Measurements from ENCODE around the gene ASXL1.
A peak's percentile ranks its signal among the peaks of the same experiment; 100 is the strongest.

The ASXL1 gene

DNA sequence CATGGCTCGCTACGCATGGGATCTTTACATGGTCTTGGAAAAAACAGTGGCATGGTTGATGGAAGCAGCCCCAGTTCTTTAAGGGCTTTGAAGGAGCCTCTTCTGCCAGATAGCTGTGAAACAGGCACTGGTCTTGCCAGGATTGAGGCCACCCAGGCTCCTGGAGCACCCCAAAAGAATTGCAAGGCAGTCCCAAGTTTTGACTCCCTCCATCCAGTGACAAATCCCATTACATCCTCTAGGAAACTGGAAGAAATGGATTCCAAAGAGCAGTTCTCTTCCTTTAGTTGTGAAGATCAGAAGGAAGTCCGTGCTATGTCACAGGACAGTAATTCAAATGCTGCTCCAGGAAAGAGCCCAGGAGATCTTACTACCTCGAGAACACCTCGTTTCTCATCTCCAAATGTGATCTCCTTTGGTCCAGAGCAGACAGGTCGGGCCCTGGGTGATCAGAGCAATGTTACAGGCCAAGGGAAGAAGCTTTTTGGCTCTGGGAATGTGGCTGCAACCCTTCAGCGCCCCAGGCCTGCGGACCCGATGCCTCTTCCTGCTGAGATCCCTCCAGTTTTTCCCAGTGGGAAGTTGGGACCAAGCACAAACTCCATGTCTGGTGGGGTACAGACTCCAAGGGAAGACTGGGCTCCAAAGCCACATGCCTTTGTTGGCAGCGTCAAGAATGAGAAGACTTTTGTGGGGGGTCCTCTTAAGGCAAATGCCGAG is 78.2 kb downstream of the ASXL1 start:
- H3K9ac ChIP-seq (ENCODE audit: low read length): no peak overlapping the region
- H3K4me3 ChIP-seq (ENCODE audit: low read length): no peak overlapping the region
- H3K36me3 ChIP-seq (ENCODE audit: control insufficient read depth, insufficient read depth, low read length, severe bottlenecking): peaks cover 73% of the 10 kb centered on the region
- peaks cover 14% of the 10 kb centered on the region for H3K4me1 ChIP-seq (ENCODE audit: control insufficient read depth, insufficient read depth, low read length)
- no peak for DNase-seq (ENCODE audit: low read depth)
- no peaks in the 10 kb centered on the region for H3K9me3 ChIP-seq (ENCODE audit: control insufficient read depth, low read length)
- H3K27me3 ChIP-seq (replicated peaks; ENCODE audit: control insufficient read depth, insufficient read depth, low read length): no peaks in the 10 kb centered on the region

DNA sequence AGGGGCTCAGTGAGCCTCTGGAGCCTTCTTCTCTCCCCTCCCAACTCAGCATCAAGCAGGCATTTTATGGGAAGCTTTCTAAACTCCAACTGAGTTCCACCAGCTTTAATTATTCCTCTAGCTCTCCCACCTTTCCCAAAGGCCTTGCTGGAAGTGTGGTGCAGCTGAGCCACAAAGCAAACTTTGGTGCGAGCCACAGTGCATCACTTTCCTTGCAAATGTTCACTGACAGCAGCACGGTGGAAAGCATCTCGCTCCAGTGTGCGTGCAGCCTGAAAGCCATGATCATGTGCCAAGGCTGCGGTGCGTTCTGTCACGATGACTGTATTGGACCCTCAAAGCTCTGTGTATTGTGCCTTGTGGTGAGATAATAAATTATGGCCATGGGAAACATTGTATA is 78.8 kb downstream of the ASXL1 start:
- H3K27me3 ChIP-seq (replicated peaks; ENCODE audit: control insufficient read depth, insufficient read depth, low read length): no peaks in the 10 kb centered on the region
- peaks cover 66% of the 10 kb centered on the region for H3K36me3 ChIP-seq (ENCODE audit: control insufficient read depth, insufficient read depth, low read length, severe bottlenecking)
- no peak overlapping the region for H3K4me3 ChIP-seq (ENCODE audit: low read length)
- no peak for DNase-seq (ENCODE audit: low read depth)
- peaks cover 14% of the 10 kb centered on the region for H3K4me1 ChIP-seq (ENCODE audit: control insufficient read depth, insufficient read depth, low read length)
- H3K9me3 ChIP-seq (ENCODE audit: control insufficient read depth, low read length): no peaks in the 10 kb centered on the region
- H3K9ac ChIP-seq (ENCODE audit: low read length): no peak overlapping the region

DNA sequence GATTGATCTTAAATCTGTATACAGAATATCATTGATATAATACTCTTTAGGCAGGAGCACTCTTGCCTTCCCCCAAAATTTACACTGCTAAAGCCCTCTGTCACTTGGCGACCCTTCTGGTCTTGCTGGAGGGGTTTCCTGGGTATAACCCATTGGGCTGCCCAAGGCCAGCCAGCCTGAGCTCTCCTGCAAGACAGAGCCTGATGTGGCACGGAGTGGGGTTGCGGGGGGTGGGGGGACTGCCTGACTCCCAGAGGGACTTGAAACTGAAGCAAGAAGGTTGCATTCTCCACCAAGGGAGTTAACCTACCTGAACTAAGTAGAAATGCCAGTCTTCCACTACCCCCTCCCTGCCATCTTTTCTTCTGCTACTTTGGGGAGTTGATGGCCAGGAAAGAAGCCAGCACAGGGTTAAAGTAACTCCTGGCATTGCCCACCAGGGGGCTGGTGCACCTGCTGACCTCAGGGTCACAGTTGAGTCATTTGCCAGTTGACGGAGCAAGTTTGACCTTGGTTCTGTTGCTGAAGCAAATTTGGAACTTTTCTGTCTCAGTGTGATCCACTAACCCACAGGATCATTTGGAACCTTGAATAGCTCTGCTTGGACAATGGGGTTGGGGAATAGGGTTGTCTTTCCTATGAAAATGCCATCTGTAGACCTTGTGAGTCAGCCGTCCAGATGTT is 79.4 kb downstream of the ASXL1 start:
- no peak for DNase-seq (ENCODE audit: low read depth)
- H3K27me3 ChIP-seq (replicated peaks; ENCODE audit: control insufficient read depth, insufficient read depth, low read length): no peaks in the 10 kb centered on the region
- H3K9me3 ChIP-seq (ENCODE audit: control insufficient read depth, low read length): no peaks in the 10 kb centered on the region
- H3K36me3 ChIP-seq (ENCODE audit: control insufficient read depth, insufficient read depth, low read length, severe bottlenecking): peaks cover 60% of the 10 kb centered on the region
- peaks cover 16% of the 10 kb centered on the region for H3K4me1 ChIP-seq (ENCODE audit: control insufficient read depth, insufficient read depth, low read length)
- H3K9ac ChIP-seq (ENCODE audit: low read length): no peak overlapping the region
- H3K4me3 ChIP-seq (ENCODE audit: low read length): no peak overlapping the region

GRCh38 chr20:32438331-32438858 is 80.3 kb downstream of the ASXL1 start:
- no peak overlapping the region for H3K9ac ChIP-seq (ENCODE audit: low read length)
- peaks cover 24% of the 10 kb centered on the region for H3K4me1 ChIP-seq (ENCODE audit: control insufficient read depth, insufficient read depth, low read length)
- H3K9me3 ChIP-seq (ENCODE audit: control insufficient read depth, low read length): no peaks in the 10 kb centered on the region
- H3K36me3 ChIP-seq (ENCODE audit: control insufficient read depth, insufficient read depth, low read length, severe bottlenecking): peaks cover 57% of the 10 kb centered on the region
- DNase-seq (ENCODE audit: low read depth): no peak
- no peak overlapping the region for H3K4me3 ChIP-seq (ENCODE audit: low read length)
- no peaks in the 10 kb centered on the region for H3K27me3 ChIP-seq (replicated peaks; ENCODE audit: control insufficient read depth, insufficient read depth, low read length)

GRCh38 chr20:32439132-32439829 is 81.2 kb downstream of the ASXL1 start:
- no peaks in the 10 kb centered on the region for H3K27me3 ChIP-seq (replicated peaks; ENCODE audit: control insufficient read depth, insufficient read depth, low read length)
- peaks cover 28% of the 10 kb centered on the region for H3K4me1 ChIP-seq (ENCODE audit: control insufficient read depth, insufficient read depth, low read length)
- no peak for DNase-seq (ENCODE audit: low read depth)
- H3K9me3 ChIP-seq (ENCODE audit: control insufficient read depth, low read length): no peaks in the 10 kb centered on the region
- H3K9ac ChIP-seq (ENCODE audit: low read length): no peak overlapping the region
- peaks cover 55% of the 10 kb centered on the region for H3K36me3 ChIP-seq (ENCODE audit: control insufficient read depth, insufficient read depth, low read length, severe bottlenecking)
- peak overlapping the region; percentile 20 for H3K4me3 ChIP-seq (ENCODE audit: low read length)

GRCh38 chr20:32440069-32440757 is 82.1 kb downstream of the ASXL1 start:
- H3K36me3 ChIP-seq (ENCODE audit: control insufficient read depth, insufficient read depth, low read length, severe bottlenecking): peaks cover 54% of the 10 kb centered on the region
- no peaks in the 10 kb centered on the region for H3K9me3 ChIP-seq (ENCODE audit: control insufficient read depth, low read length)
- H3K4me1 ChIP-seq (ENCODE audit: control insufficient read depth, insufficient read depth, low read length): peaks cover 30% of the 10 kb centered on the region
- no peak overlapping the region for H3K9ac ChIP-seq (ENCODE audit: low read length)
- DNase-seq (ENCODE audit: low read depth): no peak
- H3K27me3 ChIP-seq (replicated peaks; ENCODE audit: control insufficient read depth, insufficient read depth, low read length): no peaks in the 10 kb centered on the region
- H3K4me3 ChIP-seq (ENCODE audit: low read length): no peak overlapping the region

GRCh38 chr20:32440758-32441078 is 82.6 kb downstream of the ASXL1 start:
- H3K4me1 ChIP-seq (ENCODE audit: control insufficient read depth, insufficient read depth, low read length): peaks cover 34% of the 10 kb centered on the region
- H3K36me3 ChIP-seq (ENCODE audit: control insufficient read depth, insufficient read depth, low read length, severe bottlenecking): peaks cover 50% of the 10 kb centered on the region
- no peaks in the 10 kb centered on the region for H3K27me3 ChIP-seq (replicated peaks; ENCODE audit: control insufficient read depth, insufficient read depth, low read length)
- H3K9me3 ChIP-seq (ENCODE audit: control insufficient read depth, low read length): no peaks in the 10 kb centered on the region
- no peak for DNase-seq (ENCODE audit: low read depth)
- H3K4me3 ChIP-seq (ENCODE audit: low read length): no peak overlapping the region
- H3K9ac ChIP-seq (ENCODE audit: low read length): no peak overlapping the region

DNA sequence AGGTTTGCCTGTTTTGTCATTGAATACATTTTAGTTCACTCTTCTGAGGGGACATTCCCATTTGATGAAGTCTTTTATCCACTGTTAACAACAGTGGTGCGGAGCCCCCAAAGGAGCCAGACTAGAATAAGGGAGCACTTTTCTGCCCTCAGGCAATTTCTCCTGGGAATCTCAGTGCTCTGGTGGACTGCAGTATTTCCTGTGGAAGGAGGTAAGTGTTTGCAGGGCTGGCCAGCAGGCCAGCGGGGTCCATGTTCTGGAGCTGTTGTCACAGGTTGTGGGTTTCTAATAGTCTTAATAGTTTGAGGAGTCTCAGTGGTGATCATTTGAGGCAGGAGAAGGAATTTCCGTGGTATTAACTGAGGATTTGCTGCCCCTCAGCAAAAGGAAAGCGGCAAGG is 83.5 kb downstream of the ASXL1 start:
- Histone ChIP-seq H3K27me3 (replicated peaks; ENCODE audit: control insufficient read depth, insufficient read depth, low read length) (no peaks in the 10 kb centered on the region), H3K9ac (ENCODE audit: low read length) (no peak overlapping the region), H3K4me1 (ENCODE audit: control insufficient read depth, insufficient read depth, low read length) (peaks cover 40% of the 10 kb centered on the region), H3K36me3 (ENCODE audit: control insufficient read depth, insufficient read depth, low read length, severe bottlenecking) (peaks cover 45% of the 10 kb centered on the region), H3K4me3 (ENCODE audit: low read length) (no peak overlapping the region), H3K9me3 (ENCODE audit: control insufficient read depth, low read length) (no peaks in the 10 kb centered on the region)
- no peak for DNase-seq (ENCODE audit: low read depth)

DNA sequence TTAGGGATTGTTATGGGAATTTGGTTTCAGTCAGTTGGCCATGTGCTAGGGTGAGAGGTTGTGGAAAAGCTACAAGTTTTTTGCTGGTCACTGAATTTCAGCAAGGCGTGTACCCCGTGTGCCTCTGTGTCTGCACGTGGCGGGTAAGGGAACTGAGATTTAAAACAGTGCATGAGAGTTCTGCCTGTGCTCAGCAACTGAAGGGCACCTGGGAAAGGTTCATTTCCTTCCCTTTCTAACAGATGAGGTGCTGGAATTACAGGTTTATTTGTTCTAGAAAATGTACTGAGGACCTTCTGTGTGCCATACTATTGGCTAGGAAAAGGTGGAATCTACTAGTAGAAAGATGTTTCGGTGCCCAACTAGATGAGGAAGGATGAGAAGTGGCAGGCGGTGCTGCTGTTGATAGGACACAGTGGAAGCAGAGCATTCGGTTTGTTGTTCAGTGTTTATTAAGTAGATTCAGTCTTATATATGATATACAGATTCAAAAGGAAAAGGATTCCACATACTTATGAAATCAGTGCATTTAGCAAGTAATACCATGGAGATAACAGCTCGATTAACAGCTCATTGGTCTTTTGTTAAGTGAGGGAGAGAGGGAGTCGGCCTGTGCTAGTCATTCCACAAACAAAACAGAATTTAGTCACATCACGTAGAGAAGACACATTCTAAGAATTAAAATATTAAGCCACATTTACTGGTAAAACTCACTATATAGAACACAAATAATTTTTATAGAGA is 84.7 kb downstream of the ASXL1 start:
- peaks cover 37% of the 10 kb centered on the region for H3K36me3 ChIP-seq (ENCODE audit: control insufficient read depth, insufficient read depth, low read length, severe bottlenecking)
- H3K27me3 ChIP-seq (replicated peaks; ENCODE audit: control insufficient read depth, insufficient read depth, low read length): no peaks in the 10 kb centered on the region
- no peak overlapping the region for H3K4me3 ChIP-seq (ENCODE audit: low read length)
- H3K9me3 ChIP-seq (ENCODE audit: control insufficient read depth, low read length): no peaks in the 10 kb centered on the region
- H3K9ac ChIP-seq (ENCODE audit: low read length): no peak overlapping the region
- no peak for DNase-seq (ENCODE audit: low read depth)
- H3K4me1 ChIP-seq (ENCODE audit: control insufficient read depth, insufficient read depth, low read length): peaks cover 40% of the 10 kb centered on the region

DNA sequence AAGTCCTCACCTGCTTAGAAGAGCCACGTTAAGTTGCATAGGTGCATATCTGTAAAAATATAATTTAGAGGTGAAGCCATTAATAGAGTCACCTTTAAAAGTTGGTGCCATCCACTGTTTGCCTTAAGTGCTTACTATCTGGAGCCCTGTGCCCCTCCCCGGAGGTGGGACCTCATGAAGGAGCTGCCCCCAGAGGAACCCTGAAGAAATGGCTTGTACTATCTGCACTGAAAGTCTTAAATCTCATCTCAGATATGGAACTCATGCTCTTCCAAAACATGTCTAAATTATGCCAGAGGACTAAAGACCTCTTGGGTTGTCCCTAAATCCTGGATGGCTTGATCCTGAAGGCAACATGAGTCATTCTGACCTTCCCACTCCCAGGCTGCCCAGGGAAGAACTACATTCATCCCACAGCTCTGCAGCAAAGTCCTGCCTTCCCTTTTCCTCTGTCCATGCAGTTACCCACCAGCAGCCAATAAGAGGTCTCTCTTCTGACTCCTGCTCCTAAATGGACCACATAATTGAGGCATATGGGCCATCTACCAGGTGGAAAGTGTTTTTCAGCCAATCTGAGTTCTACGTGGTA is 85.3 kb downstream of the ASXL1 start:
- H3K36me3 ChIP-seq (ENCODE audit: control insufficient read depth, insufficient read depth, low read length, severe bottlenecking): peaks cover 32% of the 10 kb centered on the region
- no peak for DNase-seq (ENCODE audit: low read depth)
- H3K9me3 ChIP-seq (ENCODE audit: control insufficient read depth, low read length): no peaks in the 10 kb centered on the region
- no peaks in the 10 kb centered on the region for H3K27me3 ChIP-seq (replicated peaks; ENCODE audit: control insufficient read depth, insufficient read depth, low read length)
- no peak overlapping the region for H3K9ac ChIP-seq (ENCODE audit: low read length)
- H3K4me1 ChIP-seq (ENCODE audit: control insufficient read depth, insufficient read depth, low read length): peaks cover 43% of the 10 kb centered on the region
- H3K4me3 ChIP-seq (ENCODE audit: low read length): no peak overlapping the region
